ENCODE data around the gene YPEL2.

YPEL2 gene

DNA sequence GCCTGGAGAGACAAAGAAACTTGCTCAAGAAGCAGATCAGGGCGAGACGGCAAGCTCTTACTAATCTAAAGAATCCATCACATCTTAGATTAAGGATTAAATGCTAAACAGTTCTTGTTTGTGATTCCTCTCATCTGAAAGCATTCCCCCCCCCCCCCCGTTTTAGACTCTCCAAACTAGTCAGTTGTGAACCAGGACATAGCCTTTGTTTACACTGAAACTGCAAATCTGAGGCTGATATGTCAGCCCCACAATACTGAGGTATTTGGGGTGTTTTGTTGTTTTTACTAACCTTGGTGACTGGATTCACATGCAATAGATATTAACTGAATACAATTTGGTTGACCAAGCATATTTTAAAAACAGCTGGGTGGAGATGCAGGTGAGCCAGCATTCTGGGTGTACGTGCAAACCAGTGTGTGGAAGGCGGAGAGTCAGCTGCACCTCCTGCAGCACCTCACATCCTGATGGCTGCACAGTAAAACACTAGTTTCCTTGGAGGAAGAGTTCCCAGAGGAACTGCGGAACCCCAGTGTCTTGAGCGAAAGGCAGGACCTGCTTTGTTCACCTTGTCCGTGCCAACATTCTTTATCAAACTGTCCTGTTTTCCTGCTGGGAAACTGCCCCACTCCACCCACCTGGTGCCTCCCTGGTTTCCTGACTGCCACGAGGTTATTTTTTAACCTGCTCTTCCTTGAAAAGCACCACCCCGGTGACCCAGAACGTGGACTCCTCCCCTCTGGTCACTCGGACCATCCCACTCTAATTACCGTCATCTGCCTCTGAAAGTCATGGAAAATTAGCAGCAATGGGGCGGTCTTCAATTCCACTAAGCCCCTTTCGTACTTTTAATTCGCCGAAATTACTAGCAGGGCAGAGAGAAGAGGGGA lies 1.2 kb upstream of the YPEL2 start:
- peak; percentile 34 for DNase-seq (ENCODE audit: low spot score)

DNA sequence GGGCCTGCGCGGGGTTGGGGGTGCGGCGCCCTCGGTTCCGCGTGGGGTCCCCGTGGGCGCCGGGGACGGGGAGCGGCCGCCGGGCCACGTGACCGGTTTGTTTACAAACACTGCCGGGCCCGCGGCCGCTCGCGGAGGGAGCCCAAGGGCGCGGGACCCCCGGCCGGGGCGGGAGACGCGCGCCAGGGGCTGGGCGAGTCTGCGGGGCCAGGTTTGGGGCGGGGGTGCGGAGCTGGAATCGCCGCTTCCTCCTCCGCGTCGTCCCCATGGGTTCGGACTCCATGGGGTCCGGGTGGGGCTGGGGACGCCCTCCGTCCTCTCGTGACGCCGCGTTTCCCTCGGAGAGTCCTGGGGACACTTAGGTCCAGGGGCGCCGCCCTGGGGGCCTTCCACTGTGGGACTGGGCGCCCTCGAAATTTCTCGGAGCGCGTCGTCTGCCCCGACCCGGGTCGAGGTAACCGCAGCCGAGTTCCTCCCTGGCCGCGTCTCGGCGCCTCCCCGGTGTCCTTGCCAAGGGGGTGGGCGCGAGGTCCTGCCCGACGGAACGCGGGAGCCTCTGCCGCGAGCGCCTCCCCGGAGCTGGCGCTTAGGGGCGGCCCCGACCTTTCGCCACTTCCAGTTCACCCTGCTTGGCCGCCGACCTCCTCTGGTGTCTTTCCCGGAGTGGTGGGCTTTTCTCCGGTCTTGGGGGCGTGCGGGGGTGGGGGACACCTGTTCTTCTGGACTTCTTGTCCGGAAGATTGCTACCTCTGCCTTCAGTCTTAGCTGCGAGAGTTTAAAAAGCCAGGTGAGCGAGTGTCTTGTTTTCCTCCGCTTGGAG lies 684 bp downstream of the YPEL2 start:
- DNase-seq (ENCODE audit: low spot score) = peak; percentile 17

DNA sequence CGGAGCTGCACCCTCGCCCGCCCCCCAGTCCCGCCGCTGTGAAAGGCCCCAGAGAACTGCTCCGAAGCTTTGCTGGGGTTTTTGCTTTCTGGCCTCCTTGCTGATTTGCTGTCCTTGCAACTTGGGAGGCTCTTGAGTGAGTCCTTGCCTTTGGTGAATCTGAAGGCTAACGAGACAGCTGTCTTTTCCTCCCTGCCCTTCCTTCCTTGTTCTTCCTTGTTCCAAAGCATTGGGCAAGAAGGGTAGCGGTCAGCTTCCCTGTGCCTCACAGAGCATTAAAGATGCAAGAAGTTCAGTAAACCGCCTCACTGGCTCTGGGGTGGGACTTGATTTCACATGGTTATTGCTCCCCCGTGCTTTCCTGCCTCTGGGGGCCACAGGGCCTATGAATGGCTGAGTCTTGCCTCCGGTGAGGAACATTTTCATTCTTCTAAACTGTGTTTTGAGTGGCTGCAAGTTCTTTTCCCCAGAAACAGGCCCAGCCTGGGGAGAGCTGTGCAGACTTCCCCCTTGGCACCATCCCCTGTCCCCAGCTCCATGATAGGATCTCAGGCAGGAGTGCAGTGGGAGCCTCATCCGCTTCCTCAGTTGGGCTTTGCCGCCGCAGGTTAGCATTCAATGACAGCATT lies 1.4 kb downstream of the YPEL2 start:
- DNase-seq (ENCODE audit: low spot score) = peak; percentile 3

DNA sequence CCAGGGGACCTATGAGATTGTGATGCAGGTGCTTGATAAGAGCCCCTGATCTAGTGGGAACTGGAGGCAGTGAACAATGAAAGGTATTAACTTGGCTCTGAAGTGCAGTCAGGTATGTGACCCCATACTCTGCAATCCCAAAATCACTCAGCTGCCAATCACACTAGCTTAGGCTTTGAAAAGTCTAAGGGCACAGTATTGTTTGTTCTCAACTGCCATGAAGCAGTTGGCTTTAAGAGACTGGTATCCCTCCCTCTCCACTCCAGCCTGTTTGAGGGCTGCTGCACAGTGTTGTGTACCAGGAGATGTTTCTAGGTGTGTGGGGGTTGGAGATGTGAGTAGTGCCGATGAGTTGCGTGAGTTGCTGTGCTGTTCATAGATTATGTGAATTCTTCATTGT lies 2.4 kb downstream of the YPEL2 start:
- DNase-seq (ENCODE audit: low spot score) = no peak

DNA sequence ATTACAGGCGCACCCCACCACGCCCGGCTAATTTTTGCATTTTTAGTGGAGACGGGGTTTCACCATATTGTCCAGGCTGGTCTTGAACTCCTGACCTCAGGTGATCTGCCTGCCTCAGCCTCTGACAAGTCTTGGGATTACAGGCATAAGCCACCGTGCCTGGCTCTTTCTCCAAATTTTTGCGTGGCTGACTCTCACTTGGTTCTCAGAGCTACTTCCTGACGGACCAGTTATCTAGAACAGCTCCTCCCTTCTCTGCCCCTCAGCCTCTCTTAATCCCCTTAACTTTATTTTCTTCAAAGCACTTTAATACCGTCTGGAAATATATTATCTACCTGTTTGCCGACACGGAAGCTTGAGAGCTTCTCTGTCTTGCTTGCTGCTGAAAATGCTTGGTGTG lies 4.2 kb downstream of the YPEL2 start:
- no peak for DNase-seq (ENCODE audit: low spot score)

DNA sequence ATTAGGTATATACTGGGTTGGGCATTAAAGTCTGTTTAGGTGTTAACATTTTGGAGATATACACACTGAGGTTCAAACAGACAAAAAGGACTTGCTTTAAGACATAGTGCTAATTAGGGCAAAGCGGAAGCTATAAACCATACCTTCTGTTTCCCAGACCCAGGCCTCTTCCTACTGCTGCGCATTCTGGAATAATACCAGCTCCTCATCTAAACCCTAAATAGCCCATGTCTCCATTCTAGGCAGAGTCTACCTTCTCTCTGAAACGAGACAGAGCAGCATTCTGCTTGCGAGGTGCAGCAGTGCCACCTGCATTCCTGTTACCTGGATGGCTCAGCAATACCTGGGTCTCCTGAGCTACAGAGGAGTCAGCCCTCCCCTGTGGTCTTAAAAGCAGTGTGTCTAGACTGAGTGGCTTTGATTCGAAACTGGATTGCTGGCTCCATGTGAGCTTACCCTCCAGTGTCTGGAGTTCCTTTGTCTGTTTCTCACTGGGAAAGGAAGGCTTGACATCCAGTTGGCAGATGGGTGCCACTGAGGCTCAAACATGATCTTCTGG lies 6.4 kb downstream of the YPEL2 start:
- no peak for DNase-seq (ENCODE audit: low spot score)

DNA sequence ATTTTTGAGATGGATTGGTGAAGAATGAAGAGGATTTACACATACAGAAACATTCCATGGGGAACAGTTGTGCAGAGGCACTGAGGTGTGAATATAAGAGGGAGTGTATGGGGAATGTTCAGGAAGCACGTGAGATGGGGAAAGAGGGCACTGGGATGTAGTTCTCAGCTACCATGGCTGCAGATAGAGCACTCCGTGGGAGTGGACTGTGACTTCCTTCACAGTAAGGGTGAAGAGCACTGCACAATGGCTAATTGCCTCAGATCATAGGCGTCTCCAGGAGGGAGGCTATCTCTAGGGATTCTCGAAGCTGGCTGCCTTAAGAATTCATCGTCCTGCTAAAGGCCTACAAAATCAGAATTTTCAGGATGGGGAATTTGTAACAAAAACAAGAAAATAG lies 7.0 kb downstream of the YPEL2 start:
- no peak for DNase-seq (ENCODE audit: low spot score)

DNA sequence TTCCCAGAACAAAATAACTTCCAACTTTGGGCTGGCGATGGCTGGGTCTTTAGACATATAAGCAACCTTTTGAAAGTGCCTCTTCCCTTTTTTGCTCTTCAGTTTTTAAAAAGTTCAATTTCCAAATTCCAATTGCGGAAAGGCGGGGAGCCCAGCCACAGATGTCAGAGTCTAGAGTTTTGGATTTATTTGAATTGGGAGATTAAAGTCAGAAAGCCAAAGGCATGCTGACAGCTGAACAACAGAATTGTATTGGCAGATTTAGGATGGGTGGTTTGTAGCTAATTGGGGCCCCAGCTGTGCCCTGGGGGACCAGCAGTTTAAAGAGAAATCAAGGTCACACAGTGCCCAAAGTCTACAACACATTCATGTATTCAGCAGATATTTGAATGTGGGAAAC lies 10.5 kb downstream of the YPEL2 start:
- no peak for DNase-seq (ENCODE audit: low spot score)

DNA sequence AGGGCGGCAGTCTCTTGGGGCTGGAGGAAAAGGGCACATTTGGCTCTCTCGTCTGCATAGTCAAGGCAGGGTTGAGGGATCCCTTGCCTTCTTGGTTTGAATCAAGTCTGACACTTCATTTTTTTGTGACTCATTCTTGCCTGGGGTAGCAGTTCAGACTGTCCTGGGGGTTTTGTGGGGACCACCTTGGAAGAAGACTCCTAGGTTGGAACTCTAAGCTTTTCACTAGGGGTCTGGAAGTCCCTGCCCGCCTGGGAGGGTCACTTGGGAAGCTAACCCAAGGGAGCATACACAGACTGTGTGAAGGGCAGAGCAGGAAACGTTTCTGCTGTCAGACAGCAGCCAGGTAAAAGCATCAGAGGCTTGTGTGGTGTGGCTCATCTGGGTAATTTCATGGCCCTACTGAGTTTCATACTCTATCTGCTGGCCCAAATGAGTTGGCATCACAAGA lies 11.3 kb downstream of the YPEL2 start:
- no peak for DNase-seq (ENCODE audit: low spot score)

DNA sequence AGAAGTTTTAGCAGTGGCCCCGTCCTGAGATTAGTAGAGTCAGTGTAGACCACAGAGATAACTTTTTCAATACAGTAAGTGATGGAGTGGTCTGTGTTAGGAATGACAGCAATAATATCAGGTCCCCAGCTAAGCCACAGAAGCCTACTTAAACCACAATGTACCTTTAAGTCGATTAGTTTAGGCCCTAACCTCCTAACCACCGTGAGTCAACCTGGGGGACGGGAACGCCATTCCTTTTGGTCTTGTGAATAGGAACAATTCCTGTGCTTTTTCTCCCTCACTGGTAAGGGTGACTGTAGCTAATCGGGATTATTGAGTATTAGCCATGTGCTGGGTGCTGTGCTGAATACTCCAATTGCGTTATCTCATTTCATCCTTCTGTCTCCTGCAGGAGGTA lies 14.0 kb downstream of the YPEL2 start:
- no peak for DNase-seq (ENCODE audit: low spot score)

DNA sequence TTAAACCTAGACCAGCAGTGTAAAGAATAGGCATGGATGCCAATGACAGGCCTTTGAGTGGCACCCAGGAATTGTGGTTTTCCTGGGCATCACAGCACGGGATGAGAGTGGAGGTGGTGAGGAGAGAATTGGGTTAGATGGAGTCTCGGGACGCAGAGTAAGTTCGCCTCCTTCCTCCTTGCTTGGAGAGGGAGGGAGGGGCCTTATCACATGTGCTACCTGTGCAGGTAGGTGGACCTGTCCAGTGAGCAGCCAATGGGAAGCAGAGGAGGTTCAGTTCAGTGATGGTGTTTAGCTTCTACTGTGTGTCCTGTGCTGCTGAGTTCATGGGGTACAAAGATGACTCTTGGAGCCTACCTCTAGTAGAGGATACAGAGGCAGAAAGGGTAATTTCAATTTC lies 14.9 kb downstream of the YPEL2 start:
- DNase-seq (ENCODE audit: low spot score) = no peak

DNA sequence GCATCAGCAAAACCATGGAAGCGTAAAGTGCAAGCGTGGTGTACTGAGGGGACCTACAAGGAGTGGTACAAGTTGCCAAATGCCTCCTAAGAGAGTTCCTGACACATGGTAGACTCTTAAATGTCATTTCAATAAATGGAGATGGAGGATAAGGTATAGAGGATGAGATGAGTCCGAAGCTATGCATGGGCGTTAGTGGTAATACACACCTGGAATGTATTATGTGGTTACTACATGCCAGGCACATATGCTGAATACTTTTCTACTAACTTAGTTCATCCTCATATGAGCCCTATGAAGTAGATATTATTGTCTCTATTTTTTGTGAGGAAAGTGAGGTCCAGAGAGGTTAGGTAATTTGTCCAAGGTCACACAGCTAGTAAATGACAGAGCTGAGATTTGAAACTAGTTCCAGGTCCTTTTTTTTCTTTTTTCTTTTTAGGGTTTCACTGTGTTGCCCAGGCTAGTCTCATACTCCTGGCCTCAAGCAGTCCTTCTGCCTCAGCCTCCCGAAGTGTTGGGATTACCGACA lies 15.5 kb downstream of the YPEL2 start:
- no peak for DNase-seq (ENCODE audit: low spot score)

DNA sequence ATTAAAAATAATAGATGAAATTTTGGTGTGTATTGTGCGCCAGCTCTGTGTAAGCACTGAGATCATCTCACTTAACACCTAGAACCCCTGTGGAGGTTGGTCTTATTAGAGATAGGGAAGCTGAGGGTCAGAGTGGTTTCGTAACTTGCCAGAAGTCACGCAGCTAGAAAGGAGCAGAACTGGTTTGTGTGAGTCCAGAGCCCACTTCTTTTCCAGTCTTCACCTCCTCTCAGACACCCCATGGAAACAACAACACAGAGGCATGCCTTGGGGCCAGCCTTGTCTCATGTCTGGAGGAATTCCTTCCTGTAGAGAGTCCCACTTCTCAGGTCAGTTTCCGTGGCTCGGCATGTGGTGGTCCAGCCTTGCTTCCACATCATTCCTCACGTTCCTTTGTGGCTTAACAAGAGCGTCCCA lies 16.5 kb downstream of the YPEL2 start:
- DNase-seq (ENCODE audit: low spot score) = no peak

DNA sequence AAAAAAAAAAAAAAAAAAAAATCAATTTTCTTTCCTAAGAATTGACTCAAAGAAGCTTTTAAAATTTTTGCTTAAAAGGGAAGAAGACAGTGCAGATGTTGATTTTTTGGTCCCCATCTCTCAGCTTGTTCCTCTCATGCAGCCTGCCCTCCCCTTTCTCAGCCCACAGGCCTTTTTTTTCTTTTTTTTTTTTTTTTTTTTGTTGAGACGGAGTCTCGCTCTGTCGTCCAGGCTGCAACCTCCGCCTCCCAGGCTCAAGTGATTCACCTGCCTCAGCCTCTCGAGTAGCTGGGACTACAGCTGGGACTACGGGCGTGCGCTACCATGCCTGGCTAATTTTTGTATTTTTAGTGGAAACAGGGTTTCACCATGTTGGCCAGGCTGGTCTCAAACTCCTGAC lies 17.7 kb downstream of the YPEL2 start:
- no peak for DNase-seq (ENCODE audit: low spot score)

DNA sequence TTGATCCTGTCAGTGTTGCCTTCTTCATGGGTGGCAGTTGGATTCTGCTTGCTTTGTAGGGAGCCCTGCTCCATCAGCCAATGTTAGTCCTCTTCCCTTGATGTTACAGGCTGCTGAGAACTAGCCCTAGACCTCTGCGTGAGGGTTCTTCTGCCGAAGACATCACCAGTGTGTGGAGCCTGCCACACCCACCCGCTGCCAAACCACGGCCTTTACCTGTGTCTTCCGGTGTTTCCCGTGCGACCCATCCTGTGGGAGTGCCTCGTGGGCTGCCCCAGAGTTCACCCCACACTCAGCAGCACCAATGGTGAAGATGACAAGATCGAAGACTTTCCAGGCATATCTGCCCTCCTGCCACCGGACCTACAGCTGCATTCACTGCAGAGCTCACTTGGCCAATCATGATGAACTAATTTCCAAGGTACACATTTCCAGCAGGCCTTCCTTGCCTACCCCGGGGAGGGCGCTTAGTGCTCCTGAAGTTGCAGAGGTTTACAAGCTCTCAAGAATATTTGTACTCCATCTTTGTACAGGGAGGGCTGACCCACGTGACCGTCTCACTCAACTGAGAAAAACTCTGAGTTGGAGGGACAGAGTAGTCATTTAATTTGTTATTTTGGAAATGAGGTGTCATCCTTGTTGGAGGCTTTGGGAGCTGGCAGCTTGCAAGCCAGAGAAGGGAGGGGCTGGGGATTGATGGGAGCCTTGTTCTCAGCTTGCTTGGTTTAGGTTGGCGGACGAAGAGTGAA lies 21.8 kb downstream of the YPEL2 start:
- DNase-seq (ENCODE audit: low spot score) = no peak

DNA sequence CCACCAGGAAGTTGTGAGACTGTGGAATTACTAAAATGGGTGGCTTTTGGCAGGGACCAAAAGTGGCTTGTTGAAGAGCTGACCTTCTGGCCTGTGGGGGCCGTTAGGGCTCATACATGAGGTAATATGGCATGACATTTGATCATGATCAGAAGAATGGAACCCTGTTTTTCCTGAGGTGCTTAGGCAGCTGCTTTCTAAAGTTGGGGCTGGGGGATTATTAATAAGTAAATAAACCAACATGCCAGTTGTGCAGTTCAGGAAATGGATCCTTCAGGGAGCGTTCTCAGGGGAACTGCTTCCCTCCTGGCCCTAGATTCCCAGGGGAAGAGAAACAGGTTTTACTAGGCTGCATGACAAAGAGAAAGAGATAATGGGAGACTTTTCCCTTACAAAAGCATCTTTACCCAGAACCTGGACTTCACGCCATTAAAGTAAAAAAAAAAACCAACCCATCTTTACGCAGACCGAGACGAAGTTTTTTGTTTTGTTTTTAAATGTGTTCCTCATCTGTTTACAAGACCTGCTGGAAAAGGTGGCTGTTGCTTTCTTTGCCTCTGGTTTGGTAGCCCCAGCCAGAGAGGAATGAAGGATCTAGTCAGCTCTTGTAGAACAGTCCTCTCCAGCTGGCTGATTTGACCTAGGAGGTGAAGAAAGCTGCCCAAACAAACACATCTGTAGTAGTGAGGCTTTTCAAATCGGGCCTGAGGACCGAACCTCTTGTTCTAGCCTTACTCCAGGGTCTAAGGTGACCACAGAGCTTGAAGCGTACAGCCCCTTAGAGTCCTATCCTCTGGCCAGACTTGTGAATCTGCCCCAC lies 22.7 kb downstream of the YPEL2 start:
- no peak for DNase-seq (ENCODE audit: low spot score)

DNA sequence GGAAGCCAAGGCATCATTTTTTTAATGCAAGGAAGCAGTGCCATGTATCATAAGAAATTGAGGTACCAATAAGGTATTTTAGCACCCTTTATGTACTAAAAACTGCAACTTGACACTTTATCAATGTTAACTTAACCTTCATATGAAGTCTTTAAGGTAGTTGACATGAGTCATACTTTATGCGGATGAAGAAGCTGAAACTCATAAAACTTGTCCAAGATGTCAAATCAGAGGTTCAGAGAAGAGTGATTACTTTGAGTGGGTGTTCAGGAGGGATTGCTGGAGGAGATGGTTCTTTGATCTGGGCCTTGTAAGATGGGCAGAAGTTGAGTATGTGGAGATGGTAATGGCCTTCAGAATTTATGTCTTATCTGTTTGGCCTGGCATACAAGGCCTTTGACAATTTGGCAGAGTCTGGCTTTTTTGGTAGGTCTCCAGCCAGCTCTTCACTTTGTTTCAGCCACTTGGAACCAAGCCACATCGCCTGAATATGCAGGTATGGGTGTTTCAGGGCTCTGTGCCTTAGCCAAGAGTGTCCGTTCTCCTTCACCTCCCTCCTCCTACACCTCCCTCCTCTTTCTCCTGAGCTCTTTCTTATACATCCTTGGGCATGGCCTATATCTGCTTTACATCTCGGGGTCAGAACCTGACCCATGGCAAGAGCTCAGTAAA lies 23.7 kb downstream of the YPEL2 start:
- no peak for DNase-seq (ENCODE audit: low spot score)

DNA sequence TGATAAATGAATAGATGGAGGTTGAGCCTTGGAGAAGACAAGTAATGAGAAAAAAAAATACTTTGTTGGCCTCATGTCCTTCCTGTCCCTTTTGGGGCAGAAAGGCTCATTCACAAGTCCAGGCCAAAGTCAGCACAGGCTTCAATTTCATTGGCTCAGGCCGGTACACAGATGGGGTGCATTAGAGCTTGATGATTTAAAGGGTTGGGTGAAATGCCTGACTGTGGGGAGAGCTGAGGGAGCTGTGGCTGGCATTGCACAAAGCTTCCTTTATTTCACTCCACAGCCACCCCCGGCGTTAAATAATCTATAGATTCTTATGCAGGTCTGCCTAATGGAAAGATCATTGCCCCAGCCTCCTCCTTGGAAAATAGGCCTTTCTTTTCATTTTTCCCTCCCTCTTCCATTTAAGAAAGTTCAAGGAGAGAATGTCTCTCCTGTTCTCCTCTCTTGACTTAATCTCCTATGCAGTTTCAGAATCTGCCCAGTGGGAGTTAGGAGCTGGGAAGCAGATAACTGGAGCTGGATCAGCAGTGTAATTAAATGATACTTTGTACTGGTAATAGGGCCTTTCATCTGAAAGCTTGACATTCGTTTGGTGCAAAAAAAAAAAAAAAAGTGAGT lies 24.4 kb downstream of the YPEL2 start:
- no peak for DNase-seq (ENCODE audit: low spot score)

DNA sequence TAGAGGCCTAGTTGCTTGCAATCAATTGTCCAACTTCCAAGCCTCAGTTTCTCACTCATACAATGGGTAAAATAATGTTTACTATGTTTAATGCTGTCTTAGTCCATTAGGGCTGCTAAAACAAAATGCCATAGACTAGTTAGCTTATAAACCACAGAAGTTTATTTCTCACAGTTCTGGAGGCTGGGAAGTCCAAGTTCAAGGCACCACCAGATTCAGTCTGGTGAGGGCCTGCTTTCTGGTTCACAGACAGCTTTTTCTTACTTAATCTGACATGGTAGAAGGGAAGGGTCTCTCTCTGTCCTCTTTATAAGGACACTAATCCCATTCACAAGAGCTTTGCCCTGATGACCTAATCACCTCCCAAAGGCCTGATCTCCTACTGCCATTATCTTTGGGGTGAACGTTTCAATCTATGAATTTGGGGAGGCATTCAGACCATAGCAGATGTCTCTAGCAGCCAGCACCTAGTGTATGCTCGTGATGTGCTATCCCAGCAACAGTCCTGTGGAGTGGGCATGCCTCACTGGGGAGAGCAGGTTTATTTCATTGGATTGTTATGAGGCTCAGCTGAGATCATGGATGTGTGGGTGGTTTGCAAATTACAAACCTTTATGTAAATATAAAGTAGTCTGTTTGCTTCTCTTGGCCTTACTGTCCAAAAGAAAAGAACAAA lies 25.2 kb downstream of the YPEL2 start:
- no peak for DNase-seq (ENCODE audit: low spot score)
